Measurements from ENCODE around the gene HSCB. TPM values are rescaled to one million over a fixed set of nuclear protein-coding genes. Genes with fewer than 3 reads are reported as not detected.

HSCB gene
- total and polyA plus RNA-seq, 9 of the 15 experiments (the other 6 are each of a cell fraction or from before 2014, with no cell fraction given), result 2.6 to 13.1 (median 8.6) TPM

DNA sequence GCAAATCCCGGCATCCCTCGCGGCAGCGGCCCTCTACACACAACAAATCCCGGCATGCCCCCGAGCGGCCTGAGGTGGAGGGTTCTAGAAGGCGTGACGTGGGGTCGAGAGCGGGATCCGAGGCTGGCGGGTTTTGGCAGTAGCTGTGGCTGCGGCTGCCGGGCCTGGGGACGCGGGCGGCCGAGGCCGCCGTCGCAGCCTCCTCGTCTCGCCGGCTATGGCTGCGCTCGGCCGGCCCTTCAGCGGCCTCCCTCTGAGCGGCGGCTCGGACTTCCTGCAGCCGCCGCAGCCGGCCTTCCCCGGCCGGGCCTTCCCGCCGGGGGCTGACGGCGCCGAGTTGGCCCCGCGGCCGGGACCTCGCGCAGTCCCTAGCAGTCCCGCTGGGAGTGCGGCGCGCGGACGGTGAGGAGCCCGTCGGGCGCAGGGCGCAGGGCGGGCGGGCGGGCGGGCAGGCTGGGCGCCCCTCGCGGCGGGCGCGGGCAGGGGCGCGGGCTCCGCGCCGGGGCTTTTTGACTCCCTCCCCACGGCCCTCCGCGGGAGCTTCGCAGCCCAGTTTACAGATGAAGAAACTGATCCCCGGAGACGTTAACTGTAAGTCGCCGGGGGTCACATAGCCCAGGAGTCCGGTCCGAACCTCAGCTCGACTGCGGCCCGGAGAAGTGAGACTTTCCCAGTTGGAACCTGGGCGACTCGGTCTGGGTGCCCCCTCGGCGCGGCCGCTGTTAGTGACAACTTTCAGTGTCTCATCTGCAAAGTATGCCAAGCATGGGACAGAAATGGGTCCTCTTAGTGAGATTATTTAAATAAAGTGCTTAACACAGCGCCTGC lies 31.0 kb downstream of the HSCB start, which contains the start of gene CCDC117 (continued):
- TF ChIP-seq GABPB2 (CRISPR knock-in tag; conservative IDR thresholded peaks at IDR 0.05), result no peak
- peak; percentile 95 for TF ChIP-seq ELF2 (CRISPR knock-in tag; IDR thresholded peaks at IDR 0.05)
- no peak for TF ChIP-seq SAP30 (IDR thresholded peaks at IDR 0.05; ENCODE audit: borderline replicate concordance, insufficient read depth, low read depth, low read length, poor library complexity, severe bottlenecking)
- TF ChIP-seq KAT8 (IDR thresholded peaks at IDR 0.05; ENCODE audit: low read depth), result no peak
- no peak for TF ChIP-seq ZFP30 (CRISPR knock-in tag; IDR thresholded peaks at IDR 0.05; ENCODE audit: borderline replicate concordance)
- TF ChIP-seq ZNF592 (IDR thresholded peaks at IDR 0.05), result peak; percentile 23; the same call in 1 of the 2 replicates
- TF ChIP-seq ATF7 (IDR thresholded peaks at IDR 0.05), result peak; percentile 56
- TF ChIP-seq FIP1L1 (IDR thresholded peaks at IDR 0.05; ENCODE audit: low read depth, low read length, poor library complexity, severe bottlenecking), result no peak
- no peak for TF ChIP-seq ZC3H8 (IDR thresholded peaks at IDR 0.05)
- peak; percentile 68 for TF ChIP-seq POLR2AphosphoS5 (IDR thresholded peaks at IDR 0.05; ENCODE audit: control insufficient read depth, insufficient read depth, low read depth, low read length)
- TF ChIP-seq ATF1 (CRISPR knock-in tag; IDR thresholded peaks at IDR 0.05), result peak; percentile 35; the same call in 1 of the 2 replicates
- peak; percentile 90 for TF ChIP-seq ATF1 (tag; IDR thresholded peaks at IDR 0.05)
- 0 out of 2 replicates have a peak, but pooled peaks have one; percentile 37 for TF ChIP-seq HDAC8 (tag; IDR thresholded peaks at IDR 0.05)
- no peak for TF ChIP-seq CREB5 (CRISPR knock-in tag; IDR thresholded peaks at IDR 0.05)
- peak; percentile 93 for TF ChIP-seq ELF1 (tag; IDR thresholded peaks at IDR 0.05)
- TF ChIP-seq RERE (CRISPR knock-in tag; IDR thresholded peaks at IDR 0.05; ENCODE audit: borderline replicate concordance), result no peak

Measured in K562 (cell line).